HG03097 (cell line): ENCODE data around the gene SPINT2.
"Not testable (repeated sequence)": the region's sequence is repeated elsewhere in the genome, so short reads cannot be mapped to it uniquely, and the experiment has no call there.

Experiments
- ATAC-seq: cut with Tn5 transposase; IDR thresholded peaks from one replicate; pipeline ENCODE4 v1.9.1; 2021; ENCODE audit not compliant: unreplicated experiment, low FRiP score

SPINT2 gene

DNA sequence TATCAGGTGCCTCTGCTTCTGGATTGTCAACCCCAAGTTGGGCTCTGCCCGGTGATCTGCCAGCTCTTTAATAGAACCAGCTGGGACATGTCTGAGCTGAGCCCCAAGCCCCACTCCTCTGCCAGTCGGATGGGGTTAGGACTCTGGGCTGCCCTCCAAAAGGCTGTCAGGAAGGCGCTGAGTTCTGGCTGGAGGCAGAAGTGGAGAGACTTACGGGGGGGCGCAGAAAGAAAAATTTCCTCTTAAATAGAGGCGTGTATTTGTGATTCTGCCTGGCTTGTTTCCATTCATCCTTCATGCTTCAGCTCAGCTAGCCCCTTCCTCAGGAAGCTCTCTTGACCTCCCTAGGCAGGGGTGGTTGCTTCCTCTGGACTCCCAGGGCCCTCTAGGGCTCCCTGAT is 54.3 kb downstream of the SPINT2 start:
- ATAC-seq: no peak

DNA sequence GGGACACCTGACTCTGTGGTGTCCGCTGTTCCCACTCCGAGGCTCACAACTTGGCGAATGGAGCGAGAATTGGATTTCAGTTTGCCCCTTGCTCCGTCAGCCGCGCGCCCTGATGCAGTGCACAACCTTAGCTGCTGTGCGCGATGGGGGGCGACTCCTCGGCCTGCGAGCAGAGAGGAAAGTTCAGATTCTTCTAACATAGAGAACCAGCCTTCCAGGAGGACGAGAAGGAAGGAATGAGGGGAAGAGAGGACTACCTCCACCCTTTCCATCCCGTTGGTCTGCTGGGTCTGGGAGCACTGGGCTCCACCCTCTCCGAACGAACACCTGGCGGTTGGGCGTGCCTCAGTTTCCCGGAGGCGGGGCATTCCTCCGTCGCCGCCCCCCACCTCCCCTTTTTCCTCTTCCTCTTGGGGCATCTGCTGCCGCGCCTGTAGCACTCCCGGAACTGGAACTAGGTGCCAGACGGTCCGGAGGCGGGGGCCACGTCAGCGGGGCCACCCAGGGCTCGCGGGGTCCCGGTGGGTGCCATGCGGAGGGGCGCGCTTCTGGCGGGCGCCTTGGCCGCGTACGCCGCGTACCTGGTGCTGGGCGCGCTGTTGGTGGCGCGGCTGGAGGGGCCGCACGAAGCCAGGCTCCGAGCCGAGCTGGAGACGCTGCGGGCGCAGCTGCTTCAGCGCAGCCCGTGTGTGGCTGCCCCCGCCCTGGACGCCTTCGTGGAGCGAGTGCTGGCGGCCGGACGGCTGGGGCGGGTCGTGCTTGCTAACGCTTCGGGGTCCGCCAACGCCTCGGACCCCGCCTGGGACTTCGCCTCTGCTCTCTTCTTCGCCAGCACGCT is 55.3 kb downstream of the SPINT2 start, which contains the start of gene KCNK6:
Gene KCNK6 (plus strand): TSS at position 425 of the 838 bp plus-strand sequence. CDS start 106 bp downstream, at position 531.
- no peak for ATAC-seq

DNA sequence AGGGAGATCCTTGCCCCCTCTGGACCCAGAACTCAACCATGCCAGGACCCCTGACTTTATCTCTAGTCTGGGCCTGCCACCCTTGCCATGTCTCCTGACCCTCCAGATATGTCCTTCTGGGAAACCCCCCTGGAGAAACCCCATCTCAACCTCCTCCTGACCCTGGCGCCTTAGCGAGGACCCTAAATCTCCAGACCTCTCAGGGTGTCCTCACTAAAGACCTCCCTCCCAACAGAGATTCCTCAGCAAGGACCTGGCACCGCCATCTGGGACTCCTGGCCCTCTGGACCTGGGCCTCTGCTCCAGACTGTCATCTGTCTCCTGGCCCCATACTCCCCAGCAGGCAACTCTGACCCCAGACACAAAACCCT is 56.6 kb downstream of the SPINT2 start:
- ATAC-seq: no peak

DNA sequence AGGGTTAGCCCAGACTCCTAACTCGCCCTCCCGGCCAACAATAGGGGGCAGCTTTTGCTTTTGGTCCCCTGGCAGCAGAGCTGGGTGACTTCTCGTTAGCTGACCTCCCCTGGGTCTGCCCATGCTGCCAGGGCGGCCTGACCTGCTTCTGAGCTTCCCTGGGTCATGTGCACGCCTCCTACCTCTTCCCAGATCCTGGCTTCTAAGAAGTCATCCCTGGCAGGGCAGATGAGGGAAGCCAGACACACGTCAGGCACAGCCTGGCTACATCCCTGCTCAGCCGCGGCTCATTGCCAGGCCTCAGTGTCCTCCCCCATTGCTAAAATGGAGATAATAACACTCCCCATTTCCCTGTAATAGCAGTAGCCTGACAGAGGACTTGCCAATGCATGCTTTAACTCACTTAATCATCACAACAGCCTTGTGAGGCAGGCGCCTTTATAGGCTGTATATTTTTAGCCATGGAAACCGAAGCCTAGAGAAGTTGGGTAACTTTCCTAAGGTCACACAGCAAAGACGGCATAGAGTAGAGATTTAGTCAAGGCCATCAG is 57.3 kb downstream of the SPINT2 start:
- ATAC-seq: no peak

DNA sequence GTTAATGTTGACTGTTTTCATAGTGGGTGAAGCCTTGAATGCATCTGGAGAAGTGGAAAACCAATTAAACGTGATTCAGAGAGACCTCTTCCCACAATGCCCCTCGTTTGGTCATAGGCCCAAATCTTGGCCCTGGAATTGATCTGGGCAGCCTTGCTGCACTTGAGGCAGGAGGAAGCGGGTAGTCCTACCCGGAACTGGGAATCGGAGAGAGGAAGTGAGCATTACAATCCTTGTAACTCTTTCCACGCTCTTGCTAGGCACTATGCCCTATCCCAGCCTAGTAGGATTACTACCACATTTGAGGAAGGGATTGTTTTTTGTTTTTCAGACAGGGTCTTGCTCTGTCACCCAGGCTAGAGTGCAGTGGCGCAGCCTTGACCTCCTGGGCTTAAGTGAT is 58.9 kb downstream of the SPINT2 start:
- no peak for ATAC-seq

DNA sequence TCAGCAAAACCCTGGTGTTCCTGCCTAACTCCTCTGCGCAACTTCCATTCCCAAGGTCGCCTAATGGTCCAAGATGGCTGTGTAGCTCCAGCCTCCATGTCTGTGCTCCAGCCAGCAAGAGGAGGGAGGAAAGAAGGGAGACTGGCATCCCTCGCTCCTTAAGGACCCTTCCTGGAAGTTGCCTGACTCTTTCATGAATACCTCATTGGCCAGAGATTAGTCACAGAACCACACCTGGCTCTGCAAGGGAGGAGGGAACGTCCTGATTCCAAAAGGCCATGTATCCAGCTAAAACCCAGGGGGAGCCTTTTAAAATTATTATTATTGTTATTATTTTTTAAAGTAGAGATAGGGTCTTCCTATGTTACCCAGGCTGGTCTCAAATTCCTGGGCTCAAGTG is 60.1 kb downstream of the SPINT2 start:
- ATAC-seq: no peak

DNA sequence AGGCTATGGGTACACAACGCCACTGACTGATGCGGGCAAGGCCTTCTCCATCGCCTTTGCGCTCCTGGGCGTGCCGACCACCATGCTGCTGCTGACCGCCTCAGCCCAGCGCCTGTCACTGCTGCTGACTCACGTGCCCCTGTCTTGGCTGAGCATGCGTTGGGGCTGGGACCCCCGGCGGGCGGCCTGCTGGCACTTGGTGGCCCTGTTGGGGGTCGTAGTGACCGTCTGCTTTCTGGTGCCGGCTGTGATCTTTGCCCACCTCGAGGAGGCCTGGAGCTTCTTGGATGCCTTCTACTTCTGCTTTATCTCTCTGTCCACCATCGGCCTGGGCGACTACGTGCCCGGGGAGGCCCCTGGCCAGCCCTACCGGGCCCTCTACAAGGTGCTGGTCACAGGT is 62.2 kb downstream of the SPINT2 start:
- ATAC-seq: no peak

DNA sequence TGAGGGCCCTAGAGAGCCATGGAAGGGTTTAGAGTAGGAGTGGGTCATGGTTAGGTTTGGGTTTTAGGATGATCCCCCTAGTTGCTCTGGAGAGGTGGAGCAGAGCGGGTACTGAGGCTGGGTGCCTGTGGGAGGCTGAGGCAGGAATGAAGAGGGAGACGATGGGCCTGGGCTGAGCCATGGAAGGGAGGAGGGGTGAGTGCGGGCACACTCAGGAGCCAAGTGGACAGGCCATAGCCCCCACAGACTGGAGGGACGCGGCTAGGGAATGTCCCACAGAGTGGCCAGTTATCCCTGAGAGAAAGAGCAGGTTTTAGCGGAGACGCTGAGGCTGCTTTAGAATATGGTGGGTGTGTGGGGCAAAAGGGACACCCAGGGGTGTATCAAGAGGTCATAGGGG is 65.3 kb downstream of the SPINT2 start:
- no peak for ATAC-seq

DNA sequence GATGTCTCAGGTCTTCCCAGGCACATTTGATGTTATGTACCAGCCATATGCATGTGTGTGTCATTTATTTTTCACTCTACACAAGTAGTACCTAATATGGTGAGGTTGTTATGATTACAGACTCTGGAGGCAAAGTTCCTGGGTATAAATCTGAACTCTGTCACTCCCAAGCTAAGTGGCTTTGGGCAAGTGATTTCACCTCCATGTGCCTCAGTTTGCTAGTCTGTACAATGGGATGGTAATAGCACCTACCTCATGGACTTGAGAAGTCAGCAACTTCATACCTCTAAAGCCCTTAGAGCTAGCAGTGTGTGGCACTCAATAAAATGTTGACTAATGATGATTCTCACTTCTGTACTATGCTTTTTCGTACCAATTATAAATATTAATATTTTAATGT is 67.4 kb downstream of the SPINT2 start:
- ATAC-seq: no peak

DNA sequence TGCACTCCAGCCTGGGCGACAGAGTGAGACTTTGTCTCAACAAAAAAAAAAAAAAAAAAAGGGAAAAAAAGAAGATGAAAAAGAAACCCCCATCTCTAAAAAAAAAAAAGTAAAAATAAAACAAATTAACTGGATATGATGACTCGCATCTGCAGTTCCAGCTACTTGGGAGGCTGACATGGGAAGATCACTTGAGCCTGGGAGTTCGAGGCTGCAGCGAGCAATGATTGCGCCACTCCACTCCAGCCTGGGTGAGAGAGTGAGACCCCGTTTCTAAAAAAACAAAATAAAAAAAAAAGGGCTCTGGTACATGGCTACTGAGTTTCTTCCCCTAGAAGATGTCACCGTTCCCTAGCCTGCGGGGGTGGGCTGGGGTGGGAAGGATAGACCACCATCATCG is 68.9 kb downstream of the SPINT2 start:
- ATAC-seq: no peak

DNA sequence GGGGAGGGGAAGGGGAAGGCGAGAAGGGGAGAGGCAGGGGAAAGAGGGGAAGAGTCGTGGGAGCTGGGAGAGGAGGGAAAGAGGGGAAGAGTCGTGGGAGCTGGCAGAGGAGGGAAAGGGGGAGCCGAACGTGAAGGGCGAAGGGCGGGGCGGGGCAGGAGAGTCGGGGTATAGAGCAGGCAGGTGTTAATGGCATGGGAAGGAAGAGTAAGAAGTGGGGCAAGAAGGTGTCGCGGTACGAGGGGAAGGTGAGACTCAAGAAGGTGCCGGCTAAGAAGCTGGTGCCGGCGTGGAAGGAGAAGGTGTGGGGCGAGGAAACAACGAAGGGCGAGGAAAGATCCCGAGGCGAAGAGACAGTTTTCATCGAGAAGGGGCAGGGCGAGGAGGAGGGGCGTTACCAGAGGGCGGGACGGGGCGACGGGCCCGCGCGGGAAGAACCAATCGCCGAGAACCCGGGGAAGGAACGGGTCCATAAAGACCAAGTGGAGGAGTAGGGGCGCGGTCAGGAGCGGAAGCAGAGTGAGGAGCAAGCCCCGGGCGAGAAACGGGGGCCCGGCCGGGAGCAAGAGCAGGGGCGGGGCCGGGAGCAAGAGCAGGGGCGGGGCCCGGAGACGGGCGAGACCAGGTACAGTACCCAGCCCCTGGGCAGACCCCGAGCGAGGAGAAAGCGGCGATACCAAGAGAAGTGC is 71.7 kb downstream of the SPINT2 start:
- ATAC-seq: peak; percentile 60

DNA sequence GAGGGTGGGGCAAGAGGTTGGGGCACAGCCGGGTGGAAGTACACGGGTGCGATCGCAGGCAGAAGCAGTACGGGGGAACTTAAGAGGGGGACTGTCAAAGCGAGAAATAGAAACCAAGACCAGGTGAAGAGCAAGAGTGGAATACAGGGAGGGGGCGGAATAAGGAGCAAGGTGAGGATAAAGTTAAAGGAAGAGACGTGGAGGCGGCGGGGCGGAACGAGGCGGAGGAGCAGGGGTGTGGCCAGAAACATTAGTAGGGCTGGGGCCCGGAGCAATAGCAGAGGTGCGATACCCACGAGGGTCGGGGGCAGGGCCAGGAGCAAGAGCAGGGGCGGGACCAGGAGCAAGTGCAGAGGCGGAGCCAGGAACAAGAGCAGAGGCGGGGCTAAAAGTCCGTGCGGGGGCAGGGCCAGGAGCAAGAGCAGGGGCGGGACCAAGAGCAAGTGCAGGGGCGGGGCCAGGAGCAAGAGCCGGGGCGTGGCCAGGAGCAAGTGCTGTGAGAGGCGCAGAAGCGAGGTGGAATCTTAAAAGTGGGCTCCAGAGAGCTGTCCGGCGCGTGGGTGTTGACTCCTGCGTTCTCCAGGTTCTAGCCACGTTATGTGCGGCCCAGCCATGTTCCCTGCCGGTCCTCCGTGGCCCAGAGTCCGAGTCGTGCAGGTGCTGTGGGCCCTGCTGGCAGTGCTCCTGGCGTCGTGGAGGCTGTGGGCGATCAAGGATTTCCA is 72.4 kb downstream of the SPINT2 start:
- ATAC-seq: peak; percentile 53

DNA sequence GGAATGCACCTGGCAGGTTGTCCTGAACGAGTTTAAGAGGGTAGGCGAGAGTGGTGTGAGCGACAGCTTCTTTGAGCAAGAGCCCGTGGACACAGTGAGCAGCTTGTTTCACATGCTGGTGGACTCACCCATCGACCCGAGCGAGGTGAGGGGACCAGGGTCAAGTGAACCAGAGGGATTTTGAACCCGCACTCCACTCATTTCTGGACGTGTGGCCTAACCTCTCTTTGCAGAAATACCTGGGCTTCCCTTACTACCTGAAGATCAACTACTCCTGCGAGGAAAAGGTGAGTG is 72.9 kb downstream of the SPINT2 start:
- no peak for ATAC-seq

DNA sequence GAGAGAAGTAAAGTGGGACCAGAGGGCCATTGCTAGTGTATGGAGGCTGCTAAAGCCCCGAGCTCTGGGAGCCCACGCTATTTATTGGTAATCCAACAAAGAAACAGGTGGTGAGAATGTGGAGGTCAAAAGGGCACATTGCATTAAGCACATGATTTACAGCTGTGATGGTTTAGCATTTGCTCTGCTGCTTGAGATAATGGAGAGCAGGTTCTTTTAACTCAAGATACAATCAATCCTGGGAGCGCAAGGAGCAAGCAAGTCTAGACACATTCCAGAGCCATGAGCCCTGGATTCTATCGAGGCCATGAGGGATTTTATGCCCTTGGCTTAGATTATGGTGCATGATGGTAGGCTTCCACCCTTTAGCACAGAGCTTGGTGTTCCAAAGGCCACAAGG is 74.6 kb downstream of the SPINT2 start:
- not testable (repeated sequence) for ATAC-seq

DNA sequence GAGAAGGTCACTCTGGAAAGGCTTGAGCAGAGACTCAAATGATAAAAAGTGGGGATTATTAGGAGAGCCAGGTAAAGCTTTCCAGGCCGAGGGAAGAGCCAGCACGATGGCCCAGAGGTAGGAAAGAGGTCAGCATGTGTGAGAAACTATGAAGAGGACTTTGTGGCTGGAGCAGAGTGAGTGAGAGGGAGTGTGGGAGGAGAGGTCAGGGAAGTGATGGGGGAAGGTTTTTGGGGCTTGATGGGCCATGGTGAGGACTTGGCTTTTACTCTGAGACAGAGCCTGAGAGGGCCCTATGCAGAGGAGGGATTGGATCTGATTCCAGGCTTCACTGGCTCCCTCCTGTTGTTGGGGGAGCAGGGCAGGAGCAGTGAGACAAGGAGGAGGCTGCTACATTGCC is 76.6 kb downstream of the SPINT2 start:
- ATAC-seq: no peak
